HG03432 (cell line): ENCODE results near the gene CACNG7.

Experiments
- ATAC-seq: cut with Tn5 transposase; IDR thresholded peaks from one replicate; pipeline ENCODE4 v1.9.1; 2021; ENCODE audit warnings: mild to moderate bottlenecking, moderate library complexity; ENCODE audit not compliant: unreplicated experiment

The CACNG7 gene

DNA sequence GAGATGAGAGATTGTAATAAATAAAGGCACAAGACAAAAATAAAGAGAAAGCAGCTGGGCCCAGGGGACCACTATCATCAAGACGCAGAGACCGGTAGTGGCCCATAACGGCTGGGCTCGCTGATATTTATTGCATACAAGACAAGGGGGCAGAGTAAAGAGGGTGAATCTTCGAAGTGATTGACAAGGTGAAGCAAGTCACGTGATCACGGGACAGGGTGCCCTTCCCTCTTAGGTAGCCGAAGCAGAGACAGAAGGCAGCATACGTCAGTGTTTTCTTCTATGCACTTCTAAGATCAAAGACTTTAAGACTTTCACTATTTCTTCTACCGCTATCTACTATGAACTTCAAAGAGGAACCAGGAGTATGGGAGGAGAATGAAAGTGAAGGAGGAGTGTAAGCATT is 31.7 kb upstream of the CACNG7 start:
- ATAC-seq, result no peak

- ATAC-seq, result no peak
Measured at GRCh38 chr19:53878776-53879139, 30.3 kb upstream of the CACNG7 start.

- ATAC-seq, result peak; percentile 92
Measured at GRCh38 chr19:53879140-53880081, 29.7 kb upstream of the CACNG7 start.

DNA sequence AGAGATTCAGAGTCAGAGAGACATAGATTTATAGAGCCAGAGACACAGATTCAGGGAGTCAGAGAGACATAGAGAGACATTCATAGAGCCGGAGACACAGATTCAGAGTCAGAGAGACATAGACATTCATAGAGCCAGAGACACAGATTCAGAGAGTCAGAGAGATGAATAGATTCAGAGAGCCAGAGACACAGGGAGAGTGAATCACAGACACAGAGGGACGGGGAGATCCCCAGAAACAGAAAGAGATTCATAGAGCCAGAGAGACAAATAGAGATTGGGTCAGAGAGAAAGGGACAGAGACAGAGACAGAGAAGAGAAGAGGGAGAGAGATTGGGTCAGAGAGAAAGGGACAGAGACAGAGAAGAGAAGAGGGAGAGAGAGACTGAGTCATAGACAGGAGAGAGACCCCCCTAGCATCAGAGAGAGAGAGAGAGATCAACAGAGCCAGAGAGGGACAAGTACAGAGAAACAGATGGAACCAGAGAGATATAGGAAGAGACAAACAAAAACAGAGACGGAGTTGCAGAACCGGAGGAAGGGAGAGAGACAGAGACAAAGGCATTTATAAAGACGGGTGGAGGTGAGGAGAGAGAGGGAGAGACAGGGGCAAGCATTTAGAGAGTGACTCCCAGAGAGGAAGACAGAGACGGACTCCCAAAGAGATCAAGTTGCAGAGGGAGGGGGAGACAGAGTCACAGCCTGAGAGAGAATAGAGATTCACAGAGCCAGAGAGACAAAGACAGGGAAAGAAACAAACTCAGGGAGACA is 28.2 kb upstream of the CACNG7 start:
- no peak for ATAC-seq

DNA sequence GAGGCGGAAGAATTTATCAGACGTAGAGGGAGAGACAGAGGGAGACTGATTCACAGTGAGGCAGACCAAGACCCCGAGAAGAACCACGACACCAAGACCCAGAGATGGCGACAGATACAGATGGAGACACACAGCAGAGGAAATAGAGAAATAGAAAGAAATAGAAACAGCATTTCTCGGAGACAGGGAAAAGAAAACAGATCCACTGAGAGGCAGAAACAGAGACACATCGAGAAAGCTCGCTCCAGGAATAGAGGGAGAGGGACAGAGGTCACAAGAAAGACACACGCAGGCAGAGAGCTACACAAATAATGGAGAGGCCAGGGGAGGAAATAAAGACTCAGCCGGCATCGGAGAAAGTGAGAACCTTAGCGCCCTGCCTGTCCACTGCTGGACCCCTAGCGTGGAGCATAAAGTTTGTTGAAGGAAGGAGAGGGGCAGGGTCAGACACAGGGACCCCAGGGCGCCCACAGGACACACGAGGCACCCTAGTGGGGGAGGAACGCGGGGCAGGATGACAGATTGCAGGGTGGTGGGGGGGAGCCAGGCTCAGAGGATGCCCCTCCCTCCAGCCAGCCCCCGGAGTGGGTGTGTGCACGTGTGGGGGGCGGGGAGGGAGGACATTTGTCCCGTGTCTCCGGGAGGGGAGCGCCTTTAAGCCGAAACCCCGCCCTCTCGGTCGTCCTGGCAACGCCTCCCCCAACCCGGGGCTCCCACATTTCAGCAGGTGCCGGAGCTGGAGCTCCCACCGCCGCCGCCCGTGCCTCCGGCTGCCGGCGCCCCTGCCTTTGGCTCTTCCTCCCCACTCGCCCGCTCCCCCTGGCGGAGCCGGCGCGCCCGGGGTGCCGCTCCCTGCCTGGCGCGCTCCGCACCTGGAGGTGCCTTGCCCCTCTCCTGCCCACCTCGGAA is 27.3 kb upstream of the CACNG7 start, which contains the start of gene PRKCG:
PRKCG (plus strand) TSS at position 716 of the 909 bp plus-strand sequence. CDS start 298 bp downstream, outside the sequence.
- no peak for ATAC-seq

GRCh38 chr19:53882391-53883050 is 26.6 kb upstream of the CACNG7 start:
- ATAC-seq, result no peak

- no peak for ATAC-seq
Measured at GRCh38 chr19:53883231-53883661, 25.8 kb upstream of the CACNG7 start.

DNA sequence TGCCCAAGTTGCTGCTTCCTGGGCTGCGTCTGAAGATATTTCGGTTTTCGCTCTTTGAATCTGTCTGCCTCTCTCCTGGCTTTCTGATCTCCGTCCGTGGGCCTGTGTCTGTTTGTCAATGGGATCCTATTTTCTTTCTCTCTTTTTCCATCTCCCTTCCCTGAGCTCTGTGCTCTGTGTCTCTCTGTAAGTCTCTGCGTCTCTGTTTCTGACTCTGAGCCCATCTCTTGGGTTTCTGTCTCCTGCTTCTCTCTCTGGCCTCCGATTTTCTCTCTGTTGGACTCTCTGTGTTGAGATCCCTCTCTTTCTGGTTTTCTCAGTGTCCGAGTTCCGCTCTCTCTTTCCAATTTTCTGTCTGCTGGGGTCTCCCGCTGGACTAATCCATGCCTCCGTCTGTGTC is 25.3 kb upstream of the CACNG7 start:
- no peak for ATAC-seq

DNA sequence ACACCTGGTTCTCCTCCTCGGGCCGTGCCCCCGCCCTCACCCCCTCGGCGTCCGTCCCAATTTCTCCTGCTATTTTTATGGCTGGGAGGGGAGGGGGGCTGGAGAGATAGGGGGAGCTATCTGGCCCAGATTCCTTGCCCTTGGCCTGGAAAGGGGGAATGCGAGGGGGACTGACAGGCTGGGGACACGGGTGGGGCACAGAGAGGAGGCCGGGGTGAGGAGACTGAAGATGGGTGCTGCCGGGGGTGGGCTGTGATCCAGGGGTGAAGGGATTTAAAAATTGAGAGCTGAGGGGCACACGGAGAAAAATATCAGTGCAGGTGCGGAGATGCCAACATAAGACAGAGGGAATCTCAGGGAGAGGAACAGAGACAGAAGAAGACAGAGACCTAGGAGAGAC is 24.8 kb upstream of the CACNG7 start:
- no peak for ATAC-seq

DNA sequence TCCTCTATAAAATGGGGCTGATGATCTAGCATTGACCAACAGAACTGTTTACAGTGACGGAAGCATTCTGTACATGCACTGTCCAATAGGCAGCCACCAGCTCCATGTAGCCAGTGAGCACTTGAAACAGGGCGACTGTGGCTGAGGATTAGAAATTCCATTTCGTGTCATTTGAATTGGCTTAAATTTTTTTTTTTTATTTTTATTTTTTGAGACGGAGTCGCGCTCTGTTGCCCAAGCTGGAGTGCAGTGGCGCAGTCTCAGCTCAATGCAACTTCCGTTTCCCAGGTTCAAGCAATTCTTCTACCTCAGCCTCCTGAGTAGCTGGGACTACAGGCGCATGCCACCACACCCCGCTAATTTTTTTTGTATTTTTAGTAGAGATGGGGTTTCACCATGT is 24.0 kb upstream of the CACNG7 start:
- ATAC-seq, result no peak

DNA sequence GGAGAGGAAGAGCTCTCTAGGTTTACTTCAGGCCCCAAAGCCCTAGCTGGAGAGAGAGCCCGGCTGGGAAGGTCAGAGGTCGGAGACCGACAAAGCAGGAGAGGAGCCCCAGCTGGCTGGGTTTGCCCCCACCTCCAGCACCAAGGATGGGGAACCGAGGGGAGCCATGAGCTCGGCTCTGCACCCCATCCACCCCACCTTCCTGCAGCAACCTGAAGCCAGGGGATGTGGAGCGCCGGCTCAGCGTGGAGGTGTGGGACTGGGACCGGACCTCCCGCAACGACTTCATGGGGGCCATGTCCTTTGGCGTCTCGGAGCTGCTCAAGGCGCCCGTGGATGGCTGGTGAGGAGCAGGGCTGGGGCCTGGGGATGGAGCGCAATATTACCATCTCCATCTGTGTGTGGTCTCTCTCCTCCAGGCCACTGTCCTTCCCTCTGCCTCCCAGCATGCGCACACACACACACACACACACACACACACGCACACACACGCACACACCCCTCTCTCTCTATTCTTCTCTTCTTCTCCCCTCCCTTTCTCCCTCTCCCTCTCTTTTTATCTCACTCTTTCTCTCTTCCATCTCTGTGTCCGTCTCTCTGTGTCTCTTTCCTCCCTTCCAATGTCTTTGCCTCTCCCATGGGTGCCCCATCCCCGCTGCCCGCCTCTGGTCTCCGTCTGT is 16.6 kb upstream of the CACNG7 start:
- no peak for ATAC-seq

- no peak for ATAC-seq
Measured at GRCh38 chr19:53892981-53893325, 16.1 kb upstream of the CACNG7 start.

DNA sequence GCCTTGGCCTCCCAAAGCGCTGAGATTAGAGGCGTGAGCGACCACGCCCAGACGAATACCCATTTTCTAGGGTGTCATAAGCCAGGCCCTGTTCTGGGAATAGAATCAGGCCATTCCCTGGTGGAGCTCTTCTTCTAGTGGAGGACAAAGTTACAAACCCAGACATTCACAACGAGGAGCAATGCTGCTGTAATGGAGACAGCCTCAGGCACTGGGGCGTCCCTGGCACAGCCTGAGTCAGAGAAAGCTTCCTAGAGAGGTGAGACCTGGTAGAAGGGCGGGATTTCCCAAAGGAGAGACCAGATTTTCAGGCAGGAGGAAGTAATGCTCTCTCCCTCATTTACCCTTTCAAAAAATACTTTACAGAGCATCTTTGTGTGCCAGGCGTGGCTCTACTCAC is 14.4 kb upstream of the CACNG7 start:
- no peak for ATAC-seq

DNA sequence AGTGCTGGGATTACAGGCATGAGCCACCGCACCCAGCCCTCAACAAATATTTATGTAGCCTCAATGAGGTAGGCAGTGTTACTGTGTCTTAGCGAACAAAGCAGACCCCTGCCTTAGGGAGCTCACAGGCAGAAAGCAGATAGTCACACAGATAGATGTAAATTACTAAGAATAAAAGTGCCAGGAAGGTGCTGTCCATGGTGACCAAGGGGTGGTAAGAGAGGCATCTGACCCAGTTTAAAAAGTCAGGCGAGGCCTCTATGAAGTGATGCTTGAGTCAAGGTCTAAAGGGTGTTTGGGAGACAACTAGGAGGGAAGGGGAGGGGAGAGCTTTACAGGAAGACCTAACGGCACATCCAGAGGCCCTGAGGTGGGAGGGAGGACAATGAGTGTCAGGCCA is 12.4 kb upstream of the CACNG7 start:
- ATAC-seq, result no peak

DNA sequence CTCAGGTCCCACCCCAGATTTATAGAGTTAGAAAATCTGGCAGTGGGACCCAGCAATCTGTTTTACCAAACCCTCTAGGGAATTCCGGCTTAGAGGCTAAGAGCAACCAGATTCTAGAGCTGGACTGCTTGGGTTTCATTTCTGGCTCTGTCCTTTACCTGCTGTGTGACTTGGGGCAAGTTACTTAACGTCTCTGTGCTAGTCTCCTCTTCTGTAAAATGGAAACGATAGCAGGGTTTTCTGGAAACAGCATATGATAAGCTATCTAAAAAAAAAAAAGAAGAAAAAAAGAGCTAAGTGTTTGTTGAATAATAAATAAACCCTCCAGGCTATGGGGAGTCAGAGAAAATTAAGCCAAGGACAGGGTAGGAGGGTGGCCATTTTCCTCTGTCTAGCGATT is 11.6 kb upstream of the CACNG7 start:
- no peak for ATAC-seq

GRCh38 chr19:53898166-53898565 is 10.9 kb upstream of the CACNG7 start:
- no peak for ATAC-seq

- ATAC-seq, result no peak
Measured at GRCh38 chr19:53898636-53899341, 10.3 kb upstream of the CACNG7 start.

GRCh38 chr19:53900191-53900860 is 8.8 kb upstream of the CACNG7 start:
- ATAC-seq, result no peak
